HEK293 (cell line): ENCODE measurements around the gene ASIC3.

Experiments used
- BCL11B ChIP-seq: fragments of 450-650 bp; formaldehyde crosslinking; IDR thresholded peaks from 2 replicates; pipeline ENCODE4 v1.5.1; 2016; ENCODE audit warnings: low read depth, missing biosample characterization, missing genetic modification characterization
- GLIS2 ChIP-seq: fragments of 450-650 bp; formaldehyde crosslinking; IDR thresholded peaks from 2 replicates; pipeline ENCODE4 v1.5.1; 2016; ENCODE audit warnings: missing biosample characterization, missing genetic modification characterization
- IKZF3 ChIP-seq: fragments of 450-650 bp; IDR thresholded peaks from 2 replicates; pipeline ENCODE4 v1.5.0; 2018; ENCODE audit warnings: missing biosample characterization, mild to moderate bottlenecking, missing genetic modification characterization, moderate library complexity
- OSR2 ChIP-seq: fragments of 450-650 bp; formaldehyde crosslinking; IDR thresholded peaks from 2 replicates; pipeline ENCODE4 v1.5.1; 2016; ENCODE audit warnings: missing biosample characterization, missing genetic modification characterization
- OVOL3 ChIP-seq: fragments of 450-650 bp; formaldehyde crosslinking; IDR thresholded peaks from 2 replicates; pipeline ENCODE4 v1.5.1; 2016; ENCODE audit warnings: missing biosample characterization, missing genetic modification characterization
- PRDM1 ChIP-seq: fragments of 450-650 bp; formaldehyde crosslinking; IDR thresholded peaks from 2 replicates; pipeline ENCODE4; 2016; ENCODE audit warnings: missing biosample characterization, missing genetic modification characterization
- PRDM6 ChIP-seq: fragments of 450-650 bp; formaldehyde crosslinking; IDR thresholded peaks from 2 replicates; pipeline ENCODE4 v1.5.1; 2017; ENCODE audit warnings: missing biosample characterization, missing genetic modification characterization
- SP2 ChIP-seq: fragments of 450-650 bp; formaldehyde crosslinking; IDR thresholded peaks from 2 replicates; pipeline ENCODE4 v1.5.1; 2016; ENCODE audit warnings: missing biosample characterization, missing genetic modification characterization
- SP3 ChIP-seq: fragments of 450-650 bp; formaldehyde crosslinking; IDR thresholded peaks from 2 replicates; pipeline ENCODE4 v1.5.1; 2016; ENCODE audit warnings: missing biosample characterization, missing genetic modification characterization
- YY2 ChIP-seq: fragments of 450-650 bp; formaldehyde crosslinking; IDR thresholded peaks from 2 replicates; pipeline ENCODE4 v1.5.1; 2016; ENCODE audit warnings: missing biosample characterization, missing genetic modification characterization
- ZBTB20 ChIP-seq: fragments of 450-650 bp; formaldehyde crosslinking; IDR thresholded peaks from 2 replicates; pipeline ENCODE4 v1.5.1; 2016; ENCODE audit warnings: missing biosample characterization, missing genetic modification characterization
- ZBTB26 ChIP-seq: fragments of 450-650 bp; formaldehyde crosslinking; optimal IDR thresholded peaks from 2 replicates; pipeline ENCODE3; 2016; ENCODE audit warnings: missing biosample characterization, mild to moderate bottlenecking, missing genetic modification characterization
- ZBTB7A ChIP-seq: fragments of 450-650 bp; formaldehyde crosslinking; IDR thresholded peaks from 2 replicates; pipeline ENCODE4 v1.5.1; 2016; ENCODE audit warnings: low read depth, missing biosample characterization, missing genetic modification characterization
- ZEB2 ChIP-seq: fragments of 450-650 bp; formaldehyde crosslinking; IDR thresholded peaks from 2 replicates; pipeline ENCODE4 v1.5.1; 2016; ENCODE audit warnings: missing biosample characterization, missing genetic modification characterization
- ZIC2 ChIP-seq: fragments of 450-650 bp; formaldehyde crosslinking; IDR thresholded peaks from 2 replicates; pipeline ENCODE4 v1.5.1; 2016; ENCODE audit warnings: missing biosample characterization, missing genetic modification characterization
- ZNF211 ChIP-seq: fragments of 450-650 bp; formaldehyde crosslinking; IDR thresholded peaks from 2 replicates; pipeline ENCODE4 v1.5.1; 2016; ENCODE audit warnings: low read depth, missing biosample characterization, missing genetic modification characterization
- ZNF23 ChIP-seq: fragments of 450-650 bp; formaldehyde crosslinking; IDR thresholded peaks from 2 replicates; pipeline ENCODE4 v1.5.1; 2016; ENCODE audit warnings: missing biosample characterization, missing genetic modification characterization, borderline replicate concordance
- ZNF248 ChIP-seq: fragments of 450-650 bp; formaldehyde crosslinking; IDR thresholded peaks from 2 replicates; pipeline ENCODE4 v1.5.1; 2017; ENCODE audit warnings: missing biosample characterization, missing genetic modification characterization
- ZNF302 ChIP-seq: fragments of 450-650 bp; formaldehyde crosslinking; IDR thresholded peaks from 2 replicates; pipeline ENCODE4 v1.5.1; 2016; ENCODE audit warnings: missing biosample characterization, missing genetic modification characterization, low read depth
- ZNF426 ChIP-seq: fragments of 450-650 bp; formaldehyde crosslinking; IDR thresholded peaks from 2 replicates; pipeline ENCODE4 v1.5.1; 2017; ENCODE audit warnings: missing biosample characterization, missing genetic modification characterization, mild to moderate bottlenecking, inconsistent platforms, moderate library complexity
- ZNF501 ChIP-seq: fragments of 450-650 bp; formaldehyde crosslinking; IDR thresholded peaks from 2 replicates; pipeline ENCODE4 v1.5.1; 2016; ENCODE audit warnings: missing biosample characterization, missing genetic modification characterization
- ZNF561 ChIP-seq: fragments of 450-650 bp; IDR thresholded peaks from 2 replicates; pipeline ENCODE4 v1.5.1; 2018; ENCODE audit warnings: missing biosample characterization, missing genetic modification characterization, borderline replicate concordance
- ZNF660 ChIP-seq: fragments of 450-650 bp; IDR thresholded peaks from 2 replicates; pipeline ENCODE4 v1.5.1; 2018; ENCODE audit warnings: missing biosample characterization, mild to moderate bottlenecking, missing genetic modification characterization
- ZNF76 ChIP-seq: fragments of 450-650 bp; formaldehyde crosslinking; IDR thresholded peaks from 2 replicates; pipeline ENCODE4; 2016; ENCODE audit warnings: low read depth, missing biosample characterization, missing genetic modification characterization, borderline replicate concordance
- ZNF777 ChIP-seq: fragments of 450-650 bp; formaldehyde crosslinking; IDR thresholded peaks from 2 replicates; pipeline ENCODE4 v1.5.1; 2017; ENCODE audit warnings: missing biosample characterization, missing genetic modification characterization, borderline replicate concordance
- ZNF843 ChIP-seq: fragments of 450-650 bp; formaldehyde crosslinking; IDR thresholded peaks from 2 replicates; pipeline ENCODE4 v1.5.1; 2016; ENCODE audit warnings: missing biosample characterization, missing genetic modification characterization
- TF ChIP-seq, protein P1 (sequence below): fragments of 450-650 bp; formaldehyde crosslinking; conservative IDR thresholded peaks from 2 replicates; pipeline ENCODE4 v1.5.1; 2016; ENCODE audit warnings: low read depth, missing biosample characterization, missing genetic modification characterization
- TF ChIP-seq, protein P2 (sequence below): fragments of 450-650 bp; formaldehyde crosslinking; IDR thresholded peaks from 2 replicates; pipeline ENCODE4 v1.5.1; 2016; ENCODE audit warnings: missing biosample characterization, missing genetic modification characterization, borderline replicate concordance
- TF ChIP-seq, protein P3 (sequence below): fragments of 450-650 bp; formaldehyde crosslinking; IDR thresholded peaks from 2 replicates; pipeline ENCODE4 v1.5.1; 2017; ENCODE audit warnings: missing biosample characterization, missing genetic modification characterization

ASIC3 gene

DNA sequence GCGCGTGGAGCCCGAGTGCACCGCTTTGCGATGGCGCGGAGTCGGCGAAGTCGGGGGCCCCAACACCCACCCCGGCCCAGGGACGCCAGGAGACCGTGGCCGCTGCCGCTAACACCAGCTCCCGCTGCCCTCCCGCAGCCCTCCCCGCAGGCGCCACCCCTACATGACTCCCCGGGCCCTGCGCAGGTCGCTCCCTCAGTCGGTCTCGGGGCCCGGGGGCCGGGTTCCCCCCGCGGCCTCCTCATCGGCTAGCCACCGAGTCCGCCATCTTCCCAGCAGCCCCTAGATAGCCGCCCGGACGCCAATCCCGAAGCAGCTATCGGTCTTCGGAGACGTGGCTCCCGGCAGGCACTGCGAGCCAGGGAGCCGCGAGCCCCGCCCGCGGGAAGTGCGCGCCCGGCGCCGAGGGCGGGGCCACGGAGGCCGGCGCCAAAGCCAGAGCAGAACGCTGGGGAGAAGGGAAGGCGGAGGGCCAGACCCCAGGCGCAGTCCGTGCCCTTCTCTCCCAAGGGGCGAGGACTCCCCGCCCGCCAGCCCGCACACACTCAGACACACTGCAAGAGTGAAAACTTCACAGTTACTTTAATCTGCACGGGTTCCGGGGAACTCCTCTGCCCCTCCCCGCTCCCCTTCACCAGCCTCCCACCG is 32.3 kb downstream of the ASIC3 start, which contains the start of gene FASTK (continued):
- TF ChIP-seq, protein P1, sequence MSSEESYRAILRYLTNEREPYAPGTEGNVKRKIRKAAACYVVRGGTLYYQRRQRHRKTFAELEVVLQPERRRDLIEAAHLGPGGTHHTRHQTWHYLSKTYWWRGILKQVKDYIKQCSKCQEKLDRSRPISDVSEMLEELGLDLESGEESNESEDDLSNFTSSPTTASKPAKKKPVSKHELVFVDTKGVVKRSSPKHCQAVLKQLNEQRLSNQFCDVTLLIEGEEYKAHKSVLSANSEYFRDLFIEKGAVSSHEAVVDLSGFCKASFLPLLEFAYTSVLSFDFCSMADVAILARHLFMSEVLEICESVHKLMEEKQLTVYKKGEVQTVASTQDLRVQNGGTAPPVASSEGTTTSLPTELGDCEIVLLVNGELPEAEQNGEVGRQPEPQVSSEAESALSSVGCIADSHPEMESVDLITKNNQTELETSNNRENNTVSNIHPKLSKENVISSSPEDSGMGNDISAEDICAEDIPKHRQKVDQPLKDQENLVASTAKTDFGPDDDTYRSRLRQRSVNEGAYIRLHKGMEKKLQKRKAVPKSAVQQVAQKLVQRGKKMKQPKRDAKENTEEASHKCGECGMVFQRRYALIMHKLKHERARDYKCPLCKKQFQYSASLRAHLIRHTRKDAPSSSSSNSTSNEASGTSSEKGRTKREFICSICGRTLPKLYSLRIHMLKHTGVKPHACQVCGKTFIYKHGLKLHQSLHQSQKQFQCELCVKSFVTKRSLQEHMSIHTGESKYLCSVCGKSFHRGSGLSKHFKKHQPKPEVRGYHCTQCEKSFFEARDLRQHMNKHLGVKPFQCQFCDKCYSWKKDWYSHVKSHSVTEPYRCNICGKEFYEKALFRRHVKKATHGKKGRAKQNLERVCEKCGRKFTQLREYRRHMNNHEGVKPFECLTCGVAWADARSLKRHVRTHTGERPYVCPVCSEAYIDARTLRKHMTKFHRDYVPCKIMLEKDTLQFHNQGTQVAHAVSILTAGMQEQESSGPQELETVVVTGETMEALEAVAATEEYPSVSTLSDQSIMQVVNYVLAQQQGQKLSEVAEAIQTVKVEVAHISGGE (tag by site-specific recombination) = peak; percentile 30
- peak; percentile 92 for TF ChIP-seq ZBTB20 (tag by site-specific recombination)
- peak; percentile 40; the same call in 1 of the 2 replicates for TF ChIP-seq BCL11B (tag by site-specific recombination)
- TF ChIP-seq ZBTB7A (tag by site-specific recombination) = peak; percentile 86
- no peak for TF ChIP-seq ZNF302
- TF ChIP-seq, protein P2, sequence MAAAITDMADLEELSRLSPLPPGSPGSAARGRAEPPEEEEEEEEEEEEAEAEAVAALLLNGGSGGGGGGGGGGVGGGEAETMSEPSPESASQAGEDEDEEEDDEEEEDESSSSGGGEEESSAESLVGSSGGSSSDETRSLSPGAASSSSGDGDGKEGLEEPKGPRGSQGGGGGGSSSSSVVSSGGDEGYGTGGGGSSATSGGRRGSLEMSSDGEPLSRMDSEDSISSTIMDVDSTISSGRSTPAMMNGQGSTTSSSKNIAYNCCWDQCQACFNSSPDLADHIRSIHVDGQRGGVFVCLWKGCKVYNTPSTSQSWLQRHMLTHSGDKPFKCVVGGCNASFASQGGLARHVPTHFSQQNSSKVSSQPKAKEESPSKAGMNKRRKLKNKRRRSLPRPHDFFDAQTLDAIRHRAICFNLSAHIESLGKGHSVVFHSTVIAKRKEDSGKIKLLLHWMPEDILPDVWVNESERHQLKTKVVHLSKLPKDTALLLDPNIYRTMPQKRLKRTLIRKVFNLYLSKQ (tag by site-specific recombination) = no peak
- TF ChIP-seq OSR2 (tag by site-specific recombination) = 0 out of 2 replicates have a peak, but pooled peaks have one; percentile 4
- TF ChIP-seq ZNF501 (tag by site-specific recombination) = peak; percentile 90; the same call in 1 of the 2 replicates
- TF ChIP-seq ZNF211 (tag by site-specific recombination) = no peak
- TF ChIP-seq YY2 (tag by site-specific recombination) = peak; percentile 83
- TF ChIP-seq ZNF777 (tag by site-specific recombination) = 0 out of 2 replicates have a peak, but pooled peaks have one; percentile 16
- TF ChIP-seq PRDM1 = 0 out of 2 replicates have a peak, but pooled peaks have one; percentile 13
- TF ChIP-seq PRDM6 (tag by site-specific recombination) = no peak
- TF ChIP-seq IKZF3 = peak; percentile 72
- TF ChIP-seq, protein P3, sequence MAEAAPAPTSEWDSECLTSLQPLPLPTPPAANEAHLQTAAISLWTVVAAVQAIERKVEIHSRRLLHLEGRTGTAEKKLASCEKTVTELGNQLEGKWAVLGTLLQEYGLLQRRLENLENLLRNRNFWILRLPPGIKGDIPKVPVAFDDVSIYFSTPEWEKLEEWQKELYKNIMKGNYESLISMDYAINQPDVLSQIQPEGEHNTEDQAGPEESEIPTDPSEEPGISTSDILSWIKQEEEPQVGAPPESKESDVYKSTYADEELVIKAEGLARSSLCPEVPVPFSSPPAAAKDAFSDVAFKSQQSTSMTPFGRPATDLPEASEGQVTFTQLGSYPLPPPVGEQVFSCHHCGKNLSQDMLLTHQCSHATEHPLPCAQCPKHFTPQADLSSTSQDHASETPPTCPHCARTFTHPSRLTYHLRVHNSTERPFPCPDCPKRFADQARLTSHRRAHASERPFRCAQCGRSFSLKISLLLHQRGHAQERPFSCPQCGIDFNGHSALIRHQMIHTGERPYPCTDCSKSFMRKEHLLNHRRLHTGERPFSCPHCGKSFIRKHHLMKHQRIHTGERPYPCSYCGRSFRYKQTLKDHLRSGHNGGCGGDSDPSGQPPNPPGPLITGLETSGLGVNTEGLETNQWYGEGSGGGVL = peak; percentile 31; the same call in 1 of the 2 replicates
- 0 out of 2 replicates have a peak, but pooled peaks have one; percentile 49 for TF ChIP-seq ZNF561
- peak; percentile 62 for TF ChIP-seq SP2
- TF ChIP-seq GLIS2 (tag by site-specific recombination) = peak; percentile 96
- no peak for TF ChIP-seq ZNF23
- TF ChIP-seq ZIC2 = peak; percentile 33; the same call in 1 of the 2 replicates
- peak; percentile 30; the same call in 1 of the 2 replicates for TF ChIP-seq OVOL3
- peak; percentile 97 for TF ChIP-seq ZNF76 (tag by site-specific recombination)
- peak; percentile 67; the same call in 1 of the 2 replicates for TF ChIP-seq ZNF660
- 0 out of 2 replicates have a peak, but pooled peaks have one; percentile 31 for TF ChIP-seq ZNF843 (tag by site-specific recombination)
- peak; percentile 61 for TF ChIP-seq SP3 (tag by site-specific recombination)
- TF ChIP-seq ZNF426 (tag by site-specific recombination) = no peak
- 0 out of 2 replicates have a peak, but pooled peaks have one; percentile 67 for TF ChIP-seq ZEB2 (tag by site-specific recombination)
- TF ChIP-seq ZNF248 (tag by site-specific recombination) = no peak
- TF ChIP-seq ZBTB26 (tag by site-specific recombination) = peak; percentile 79
